K562 (cell line): ENCODE results near the gene RCOR1. TPM values are rescaled to one million over a fixed set of nuclear protein-coding genes. Genes with fewer than 3 reads are reported as not detected.
A peak's percentile ranks its signal among the peaks of the same experiment; 100 is the strongest.

ENCODE experiments used
- ATAC-seq: fragments of 200-7000 bp; cut with Tn5 transposase; 3 replicates; pipeline ENCODE4 v1.9.1; 2020; ENCODE audit warnings: moderate library complexity
- BruUV-seq: library from RNA; stranded (reverse); fragments of 400-500 nt; replicated peaks from 2 replicates; lab custom pipeline; 2021; lab: Mats Ljungman, UMichigan
- CTCF ChIA-PET: fragments of 300-600 bp; formaldehyde crosslinking; extraction: SDS; loops from one replicate; lab custom pipeline; 2021; ENCODE audit warnings: low intra/inter-chr PET ratio; lab: Yijun Ruan, JAX
- POLR2A ChIA-PET: fragments of 300-600, 350-650 bp; sonication (Branson Sonifier 250); formaldehyde crosslinking; extraction: SDS; loops from one replicate; lab custom pipeline; 2021; ENCODE audit warnings: antibody characterized with exemption, inconsistent platforms; lab: Yijun Ruan, JAX
- DNase-seq, 4 experiments: peaks; one replicate each; pipeline versions ENCODE4 v3.0.0 to v3.0.0-alpha.2; 2011 to 2018; ENCODE audit warnings: low spot score in 3 of 4, mixed read lengths in 3 of 4; ENCODE audit errors: extremely low read depth in 1 of 4
- FAIRE-seq: peaks from 2 replicates; lab custom pipeline; 2011; peaks lifted over from hg19 to GRCh38; lab: Jason Lieb, UNC
- H2AFZ ChIP-seq: 2 replicates; pipeline ENCODE4 v1.6.0; 2011; ENCODE audit warnings: low read depth, low read length, control low read depth, inconsistent platforms
- H3K27ac ChIP-seq: fragments of 200-600 bp; 3 replicates; pipeline ENCODE4 v1.8.0; 2011; ENCODE audit warnings: low read depth, mild to moderate bottlenecking, control low read depth, inconsistent platforms, low read length, moderate library complexity, mixed read lengths; ENCODE audit errors: extremely low read depth
- H3K27me3 ChIP-seq, 2 experiments: fragments of 300-600 bp in 1 of 2; 2 replicates in 1 of 2; 3 replicates in 1 of 2; pipeline versions ENCODE4 v1.6.0 to v1.8.0; 2011; ENCODE audit warnings: inconsistent platforms in 2 of 2, low read length in 2 of 2, mild to moderate bottlenecking in 1 of 2, mixed read lengths in 1 of 2, moderate library complexity in 1 of 2; ENCODE audit not compliant: control insufficient read depth in 2 of 2, insufficient read depth in 2 of 2
- H3K36me3 ChIP-seq: fragments of 300-600 bp; 3 replicates; pipeline ENCODE4 v1.8.0; 2011; ENCODE audit warnings: mild to moderate bottlenecking, low read length, inconsistent platforms; ENCODE audit not compliant: control insufficient read depth, insufficient read depth
- H3K4me1 ChIP-seq, 2 experiments: fragments of 200-600 bp in 1 of 2; replicated peaks in 1 of 2; 2 replicates in 1 of 2; 3 replicates in 1 of 2; pipeline versions ENCODE4 v1.5.1 to v1.8.0; 2011; ENCODE audit warnings: inconsistent platforms in 2 of 2, low read length in 2 of 2, mild to moderate bottlenecking in 1 of 2, mixed read lengths in 1 of 2, moderate library complexity in 1 of 2; ENCODE audit not compliant: control insufficient read depth in 2 of 2, insufficient read depth in 2 of 2
- H3K4me2 ChIP-seq: 2 replicates; pipeline ENCODE4 v1.6.1; 2011; ENCODE audit warnings: low read length, control low read depth, inconsistent platforms, mixed read lengths; ENCODE audit not compliant: insufficient read depth
- H3K4me3 ChIP-seq: fragments of 200-600 bp; sonication (generic), shearing (Covaris generic); 2 replicates; pipeline ENCODE4 v1.5.1; 2016; ENCODE audit warnings: control low read depth, inconsistent platforms
- H3K79me2 ChIP-seq: fragments of 200-600 bp; 3 replicates; pipeline ENCODE4 v1.8.0; 2011; ENCODE audit warnings: low read length, inconsistent platforms; ENCODE audit not compliant: control insufficient read depth, insufficient read depth
- H3K9ac ChIP-seq, 2 experiments: 2 replicates each; pipeline versions ENCODE4 v1.6.0 to v1.6.1; 2011; ENCODE audit warnings: low read depth in 2 of 2, low read length in 2 of 2, control low read depth in 1 of 2, inconsistent platforms in 1 of 2, mild to moderate bottlenecking in 1 of 2, mixed read lengths in 1 of 2; ENCODE audit not compliant: insufficient read depth in 1 of 2
- H3K9me1 ChIP-seq: one replicate; pipeline ENCODE4 v1.6.0; 2011; ENCODE audit warnings: inconsistent platforms, mild to moderate bottlenecking, low read length, moderate library complexity; ENCODE audit not compliant: control insufficient read depth, insufficient read depth
- H3K9me3 ChIP-seq: replicated peaks from 2 replicates; pipeline ENCODE4 v1.5.1; 2011; ENCODE audit warnings: low read depth, low read length, inconsistent platforms; ENCODE audit not compliant: control insufficient read depth, insufficient read depth
- H4K20me1 ChIP-seq: replicated peaks from 2 replicates; pipeline ENCODE4 v1.6.1; 2011; ENCODE audit warnings: low read length, inconsistent platforms, mixed read lengths; ENCODE audit not compliant: control insufficient read depth, insufficient read depth
- BMI1 ChIP-seq: fragments of 150-350 bp; IDR thresholded peaks from 2 replicates; pipeline ENCODE4 v1.6.1; 2014; ENCODE audit warnings: low read length
- CCNT2 ChIP-seq: IDR thresholded peaks from 2 replicates; pipeline ENCODE4 v1.6.1; 2011; ENCODE audit warnings: borderline replicate concordance, low read depth, mild to moderate bottlenecking, moderate library complexity, mixed read lengths, low read length; ENCODE audit not compliant: insufficient read length; ENCODE audit errors: extremely low read depth
- DIDO1 ChIP-seq: fragments of 450-650 bp; IDR thresholded peaks from 2 replicates; pipeline ENCODE4 v1.6.1; 2016; ENCODE audit warnings: low read depth, missing biosample characterization, missing genetic modification characterization
- NKRF ChIP-seq: fragments of 450-650 bp; IDR thresholded peaks from 2 replicates; pipeline ENCODE4 v1.6.1; 2016; ENCODE audit warnings: borderline replicate concordance
- RBFOX2 ChIP-seq: fragments of 200-400 bp; formaldehyde crosslinking; IDR thresholded peaks from 2 replicates; pipeline ENCODE4 v1.6.1; 2017; ENCODE audit warnings: low read depth, mild to moderate bottlenecking, low read length, moderate library complexity
- UBTF ChIP-seq, 2 experiments: IDR thresholded peaks; 2 replicates each; pipeline ENCODE4 v1.6.1; 2012; ENCODE audit warnings: improper control_type of control experiment in 2 of 2, low read depth in 2 of 2, low read length in 2 of 2, borderline replicate concordance in 1 of 2
- ZNF174 ChIP-seq: fragments of 250-450 bp; sonication (Bioruptor Pico); IDR thresholded peaks from 2 replicates; pipeline ENCODE4 v1.4.0; 2020; ENCODE audit warnings: mild to moderate bottlenecking
- WGBS: fragments of 100-300 bp; shearing (Covaris generic); methylation state at CpG from one replicate; pipeline ENCODE4 v1.1.6; 2016; ENCODE audit warnings: low coverage, mixed read lengths; ENCODE audit not compliant: insufficient coverage; ENCODE audit errors: missing lambda C conversion rate; 5-methylcytosine and 5-hydroxymethylcytosine counted together
- in situ Hi-C: fragments of 300-500 bp; cut with MboI; formaldehyde crosslinking; loops from 4 replicates; pipeline ENCODE4 v1.15.0; 2018; ENCODE audit warnings: inconsistent platforms, mixed read lengths
- intact Hi-C: fragments of 100-400 bp; cut with micrococcal nuclease; formaldehyde crosslinking; loops from 2 replicates; pipeline ENCODE4 v1.14.2; 2022
- polyA plus RNA-seq, 8 experiments: library from polyadenylated mRNA; depleted of rRNA in 4 of 8; stranded (reverse) in 5 of 8; unstranded in 3 of 8; fragments of >200 nt; fragmentation: Nextera tagmentation in 2 of 8; fragmentation: Illumina TruSeq in 1 of 8; extraction: Ambion mirVana in 2 of 8; extraction: Trizol in 1 of 8; gene quantifications; 2 replicates each; pipeline versions ENCODE4 v1.2.1 to v1.2.3, GENCODE V29; 2011 to 2014; ENCODE audit warnings: inconsistent platforms in 1 of 8, missing spikeins in 1 of 8
- total RNA-seq, 7 experiments: library from RNA; depleted of rRNA in 6 of 7; stranded (reverse); fragments of >200 nt in 6 of 7; fragmentation: Illumina TruSeq in 2 of 7; extraction: Trizol in 2 of 7; gene quantifications; 2 replicates each; pipeline versions ENCODE4 v1.2.1 to v1.2.3, GENCODE V29; 2011 to 2021; ENCODE audit warnings: low replicate concordance in 1 of 7

The RCOR1 gene
- total and polyA plus RNA-seq, 9 of the 15 experiments (the other 6 are each of a cell fraction or from before 2014, with no cell fraction given): 8.5 to 47.9 (median 20.9) TPM

DNA sequence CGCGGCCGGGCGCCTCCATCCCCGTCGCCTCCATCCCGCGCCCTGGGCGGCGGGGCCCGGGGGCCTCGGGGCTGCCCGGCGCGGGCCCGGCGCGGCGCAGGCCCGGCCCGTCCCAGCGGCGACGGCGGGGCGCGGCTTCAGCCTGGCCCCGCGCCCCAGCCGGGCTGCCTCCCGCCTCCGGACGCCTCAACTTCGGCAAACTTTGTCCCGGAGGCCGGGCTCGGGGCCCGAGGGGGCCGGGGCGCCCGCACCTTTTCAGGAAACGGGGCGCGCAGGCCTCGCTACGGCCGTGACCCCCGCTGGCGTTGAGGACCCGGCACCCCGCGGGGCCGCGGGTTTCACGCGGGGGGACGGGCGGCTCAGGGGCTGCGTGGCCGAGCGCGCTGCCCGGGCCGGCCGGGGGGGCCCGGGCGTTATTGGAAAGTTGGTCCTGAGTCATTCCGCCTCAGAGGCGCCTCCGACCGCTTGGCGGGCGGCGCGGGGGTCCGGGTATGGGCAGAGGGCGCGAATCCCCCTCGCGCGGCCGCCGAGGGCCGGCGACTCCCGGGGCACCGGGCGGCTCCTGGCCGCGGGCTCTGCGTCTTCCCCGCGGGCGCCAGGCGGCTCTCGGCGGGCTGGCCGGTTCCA is 185.4 kb downstream of the RCOR1 start (continued):
- TF ChIP-seq UBTF (IDR thresholded peaks at IDR 0.05; ENCODE audit: borderline replicate concordance in 1 of 2, low read depth in 2 of 2, low read length in 2 of 2) (peak in 1 of 2 experiments; percentile 66; a peak in 1 of 4 replicates), CCNT2 (peak; percentile 51)

- Histone ChIP-seq H3K4me1 (peaks cover 11 to 18% of the 10 kb centered on the region in 2 experiments; a peak in 4 of 5 replicates), H4K20me1 (0 out of 2 replicates have a peak, but pooled peaks cover 3% of the 10 kb centered on the region), H2AFZ (peak overlapping the region; percentile 68), H3K27me3 (no peaks in the 10 kb centered on the region), H3K4me2 (peak overlapping the region; percentile 90), H3K9me3 (no peaks in the 10 kb centered on the region), H3K9ac (peak overlapping the region; percentile 85 to 92), H3K9me1 (no peaks in the 10 kb centered on the region), H3K4me3 (peak overlapping the region; percentile 78), H3K79me2 (peaks cover 53% of the 10 kb centered on the region), H3K27ac (peak overlapping the region; percentile 87), H3K36me3 (peaks cover 7% of the 10 kb centered on the region; the same call in 2 of the 3 replicates)
- FAIRE-seq (peak; percentile 77), DNase-seq (peak in 1 of 4 experiments; percentile 22), ATAC-seq (no peak)
- TSS peak; percentile 61 for BruUV-seq
- ChIA-PET CTCF (no interaction called here), POLR2A (no interaction called here)
- intact Hi-C loops (loop anchor here (5.0 kb wide), 2 partner anchors 86 to 256 kb away; no protein-coding TSS in a partner anchor), in situ Hi-C loops (no loop called here)
- WGBS: under 1% methylated on average over 26 of the region's 29 CpGs
- TF ChIP-seq RBFOX2 (0 out of 2 replicates have a peak, but pooled peaks have one; percentile 16), BMI1 (no peak), ZNF174 (CRISPR knock-in tag) (no peak), DIDO1 (tag) (no peak), NKRF (peak; percentile 43; the same call in 1 of the 2 replicates)
Measured at GRCh38 chr14:102778338-102779083, 186.1 kb downstream of the RCOR1 start.
